Stimulated activated CD8-positive, alpha-beta memory T cell treated with anti-CD3 and anti-CD28 coated beads, Interleukin-4, amount 100 ng/mL, for 1 hour (primary cell): Measurements from ENCODE around the gene DENND11.
"Not testable (repeated sequence)": the region's sequence is repeated elsewhere in the genome, so short reads cannot be mapped to it uniquely, and the experiment has no call there.

Experiments
- DNase-seq, 2 donors: peaks; one replicate each; pipeline ENCODE4 v3.0.0-alpha.2; 2020; ENCODE audit warnings: low read depth in 2 of 2, low spot score in 1 of 2

The DENND11 gene

GRCh38 chr7:141708351-141708750, 6.4 kb upstream of the DENND11 start, which contains the start of gene WEE2:
Gene WEE2, plus strand, starts transcription at chr7:141708353. Its CDS starts 406 bp downstream, at chr7:141708759.
- no peak for DNase-seq

- no peak for DNase-seq
Measured at GRCh38 chr7:141706239-141707064, 4.5 kb upstream of the DENND11 start.

GRCh38 chr7:141704741-141705140, 2.8 kb upstream of the DENND11 start:
- DNase-seq = no peak

GRCh38 chr7:141704112-141704511, 2.1 kb upstream of the DENND11 start:
- no peak for DNase-seq

GRCh38 chr7:141702892-141703291, 926 bp upstream of the DENND11 start:
- no peak for DNase-seq

GRCh38 chr7:141701489-141702046, 398 bp downstream of the DENND11 start:
- DNase-seq = peak; percentile 39 to 52

GRCh38 chr7:141700848-141701371, 1.1 kb downstream of the DENND11 start:
- peak in 1 of 2 donors; percentile 1 for DNase-seq

- no peak for DNase-seq
Measured at GRCh38 chr7:141700296-141700847, 1.6 kb downstream of the DENND11 start.

- no peak for DNase-seq
Measured at GRCh38 chr7:141699860-141700259, 2.1 kb downstream of the DENND11 start.

- DNase-seq = no peak
Measured at GRCh38 chr7:141698247-141699015, 3.5 kb downstream of the DENND11 start.

- DNase-seq = no peak
Measured at GRCh38 chr7:141697211-141697871, 4.6 kb downstream of the DENND11 start.

- DNase-seq = no peak
Measured at GRCh38 chr7:141696348-141696747, 5.6 kb downstream of the DENND11 start.

GRCh38 chr7:141695803-141696289, 6.1 kb downstream of the DENND11 start:
- DNase-seq = no peak

- no peak for DNase-seq
Measured at GRCh38 chr7:141693082-141693481, 8.9 kb downstream of the DENND11 start.

- DNase-seq = no peak
Measured at GRCh38 chr7:141691961-141692360, 10.0 kb downstream of the DENND11 start.

GRCh38 chr7:141691540-141691939, 10.4 kb downstream of the DENND11 start:
- no peak for DNase-seq

- DNase-seq = not testable (repeated sequence)
Measured at GRCh38 chr7:141689072-141689825, 12.7 kb downstream of the DENND11 start.

- DNase-seq = no peak
Measured at GRCh38 chr7:141688043-141688442, 13.9 kb downstream of the DENND11 start.

- DNase-seq = no peak
Measured at GRCh38 chr7:141686670-141687069, 15.3 kb downstream of the DENND11 start.

GRCh38 chr7:141686074-141686473, 15.9 kb downstream of the DENND11 start:
- DNase-seq = no peak
